GM18951 (cell line): Measurements from ENCODE around the gene HILPDA.

Experiments
- POLR2A ChIP-seq: IDR thresholded peaks from 4 replicates; pipeline ENCODE4 v1.6.1; 2011; ENCODE audit warnings: mild to moderate bottlenecking; ENCODE audit not compliant: insufficient read length, insufficient read depth; ENCODE audit errors: extremely low read depth
- in situ Hi-C: fragments of 300-500 bp; cut with MboI; formaldehyde crosslinking; loops from one replicate; pipeline ENCODE4 v1.12.0; 2022; ENCODE audit warnings: low sequenced_read_pairs, mixed read lengths, inconsistent platforms; ENCODE audit not compliant: unreplicated experiment

Gene HILPDA

DNA sequence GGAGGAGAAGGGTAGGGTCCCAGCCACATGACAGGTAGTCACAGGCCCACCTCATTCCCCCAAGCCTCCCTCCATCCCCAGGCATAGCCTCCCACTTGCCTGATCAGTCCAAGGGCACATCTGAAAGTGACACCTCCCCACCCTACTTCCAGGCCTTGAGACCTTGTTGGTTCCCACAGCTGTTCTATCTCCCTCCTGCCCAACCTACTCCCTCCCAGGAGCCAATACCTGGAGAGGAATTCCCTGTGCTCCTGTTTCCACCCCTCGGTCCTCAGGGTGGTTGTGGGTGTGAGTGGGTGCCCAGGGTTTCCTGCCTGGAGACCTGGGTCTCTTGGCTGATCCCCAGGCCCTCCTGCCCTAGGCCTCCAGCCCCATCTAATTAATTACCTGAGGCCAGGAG lies 34.3 kb upstream of the HILPDA start:
- in situ Hi-C loops, result no loop called here
- no peak for TF ChIP-seq POLR2A

DNA sequence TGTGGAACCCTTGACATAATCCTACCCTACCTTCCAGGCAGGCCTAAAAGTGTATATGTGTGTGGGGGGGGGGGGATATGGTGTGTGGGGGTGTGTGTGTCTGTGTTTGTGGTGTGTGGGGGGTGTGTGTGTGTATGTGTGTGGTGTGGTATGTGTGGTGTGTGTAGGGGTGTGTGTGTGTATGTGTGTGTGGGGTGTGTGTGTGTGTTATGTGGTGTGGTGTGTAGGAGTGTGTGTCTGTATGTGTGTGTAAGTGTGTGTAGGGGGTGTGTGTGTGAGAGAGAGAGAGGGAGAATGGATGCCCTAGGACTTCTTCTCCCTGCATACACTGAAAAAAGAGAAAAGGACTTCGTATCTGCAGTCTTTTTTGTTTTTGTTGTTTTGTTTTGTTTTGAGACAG lies 33.6 kb upstream of the HILPDA start:
- TF ChIP-seq POLR2A, result no peak
- in situ Hi-C loops, result no loop called here

DNA sequence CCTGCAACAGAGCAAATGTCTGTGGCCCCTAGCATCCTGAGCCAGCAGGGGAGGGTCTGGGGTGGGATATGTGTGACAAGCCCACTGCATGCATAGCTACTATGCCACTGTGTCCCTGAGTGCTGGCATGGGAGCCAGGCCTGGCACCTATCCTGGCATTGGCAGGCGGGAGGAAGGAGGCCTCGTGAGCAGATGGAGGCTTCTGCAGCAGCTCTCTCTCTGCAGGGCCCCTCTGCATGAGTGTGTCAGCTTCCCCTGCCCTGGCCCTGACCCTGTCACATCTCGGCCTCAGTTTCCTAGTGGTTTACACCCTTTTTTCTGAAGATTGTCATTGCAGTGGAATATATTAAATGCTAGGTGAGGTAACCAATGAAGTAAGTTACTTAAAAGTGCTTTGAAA lies 32.8 kb upstream of the HILPDA start:
- in situ Hi-C loops, result no loop called here
- no peak for TF ChIP-seq POLR2A

DNA sequence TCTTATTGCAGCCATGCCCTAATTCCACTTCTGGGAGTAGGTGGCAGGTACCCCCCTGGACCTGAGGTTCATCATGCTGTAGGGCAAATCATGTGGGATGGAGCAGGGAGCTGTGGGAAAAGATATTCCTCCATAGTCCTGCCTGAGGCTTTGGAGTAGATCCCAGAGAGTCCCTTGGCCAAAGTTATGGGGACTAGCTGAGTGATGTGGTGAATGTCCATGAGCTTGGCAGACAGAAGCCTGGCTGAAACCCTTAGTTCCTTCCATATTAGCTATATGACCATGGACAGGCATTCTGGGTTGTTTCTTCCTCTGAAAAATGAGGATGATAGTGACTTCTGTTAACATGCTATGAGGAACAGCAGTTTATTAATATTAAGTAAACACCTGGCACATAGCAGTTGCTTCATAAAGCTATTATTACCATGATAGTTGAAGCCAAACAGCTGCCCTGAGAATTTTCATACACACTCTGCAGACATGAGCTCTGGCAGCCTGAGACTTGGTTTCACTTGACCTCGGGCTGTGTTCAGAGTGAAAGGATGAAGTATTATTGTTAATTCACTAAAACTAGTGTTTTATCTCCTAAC lies 30.9 kb upstream of the HILPDA start:
- in situ Hi-C loops, result no loop called here
- no peak for TF ChIP-seq POLR2A

DNA sequence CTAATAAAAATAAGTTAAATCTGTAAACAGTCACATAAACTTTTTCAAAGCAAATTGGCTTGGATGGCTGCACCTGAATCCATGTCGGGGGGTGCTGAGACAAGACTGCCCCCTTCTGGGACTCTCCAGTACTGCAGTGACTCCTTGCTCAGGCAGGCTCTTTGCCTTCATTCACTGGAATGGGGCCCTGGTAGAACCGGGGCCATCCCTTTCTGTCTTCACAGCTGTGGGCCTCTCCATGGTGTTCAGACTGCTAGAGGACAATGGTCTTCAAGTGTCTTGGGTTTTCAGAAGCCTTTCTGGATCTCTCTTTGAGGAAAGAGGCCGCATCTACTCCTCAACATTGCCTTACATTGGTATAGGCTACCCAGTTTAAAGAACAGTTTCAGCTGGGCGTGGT lies 29.8 kb upstream of the HILPDA start:
- no peak for TF ChIP-seq POLR2A
- in situ Hi-C loops, result no loop called here

DNA sequence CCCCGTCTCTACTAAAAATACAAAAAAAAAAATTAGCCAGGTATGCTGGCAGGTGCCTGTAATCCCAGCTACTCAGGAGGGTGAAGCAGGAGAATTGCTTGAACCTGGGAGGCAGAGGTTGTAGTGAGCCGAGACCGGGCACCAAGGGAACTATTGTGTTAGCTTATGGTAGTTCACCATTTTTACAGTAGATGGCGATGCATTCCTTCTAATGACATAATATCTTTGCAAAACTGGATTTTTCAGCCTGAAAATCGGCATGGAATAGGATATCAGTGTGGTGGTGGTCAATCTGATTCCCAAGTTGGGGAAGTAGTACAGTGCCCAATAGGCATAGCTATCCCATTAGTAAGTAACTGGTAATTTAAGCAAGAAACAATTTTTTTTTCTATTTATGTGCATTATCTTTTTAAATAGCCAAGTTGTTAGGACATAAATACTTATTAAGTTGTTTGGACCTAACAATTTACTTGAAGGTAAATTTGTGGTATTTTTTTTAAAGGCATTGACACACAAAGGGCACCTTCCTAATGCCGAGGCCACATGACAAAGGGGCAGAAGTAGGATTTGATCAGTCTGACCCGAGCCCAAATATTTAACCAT lies 28.3 kb upstream of the HILPDA start:
- TF ChIP-seq POLR2A, result no peak
- in situ Hi-C loops, result no loop called here

DNA sequence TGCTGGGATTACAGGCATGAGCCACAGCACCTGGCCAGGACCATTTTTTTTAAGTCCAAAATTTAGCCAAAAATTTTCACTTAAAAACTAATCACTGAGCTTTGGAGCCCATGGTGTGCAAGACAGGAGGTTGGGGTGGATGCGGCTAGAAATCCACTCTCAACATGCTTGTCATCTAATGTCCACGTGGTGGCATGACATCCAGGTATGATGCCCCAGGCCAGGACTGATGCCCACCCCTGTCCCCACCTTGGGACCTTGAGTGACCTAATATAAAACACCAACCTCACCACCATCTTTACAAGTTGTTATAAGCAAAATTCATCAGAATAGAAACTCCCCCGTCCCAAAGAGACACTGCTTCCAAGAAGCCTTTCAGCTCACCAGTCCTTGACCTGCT lies 25.5 kb upstream of the HILPDA start:
- no peak for TF ChIP-seq POLR2A
- in situ Hi-C loops, result no loop called here

DNA sequence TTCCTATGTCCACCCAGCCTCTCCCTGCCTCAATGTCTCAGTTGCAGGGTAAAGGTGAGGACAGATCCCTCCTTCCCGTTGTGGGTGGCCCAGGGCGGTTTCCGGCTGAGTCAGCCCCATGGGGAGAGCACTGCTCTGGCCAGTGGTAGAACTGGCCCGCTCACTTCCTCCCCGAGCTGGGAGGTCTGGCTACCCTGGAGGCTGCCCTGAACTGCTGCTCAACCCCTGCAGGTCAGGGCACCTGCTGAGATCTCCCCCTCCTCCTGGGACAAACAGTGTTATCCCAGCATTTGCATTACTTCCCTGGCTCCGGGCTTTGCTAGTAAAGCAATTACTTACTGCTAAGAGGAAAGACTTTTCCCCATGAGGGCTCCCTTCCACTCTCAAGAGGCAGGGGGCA lies 24.5 kb upstream of the HILPDA start:
- in situ Hi-C loops, result no loop called here
- TF ChIP-seq POLR2A, result no peak

DNA sequence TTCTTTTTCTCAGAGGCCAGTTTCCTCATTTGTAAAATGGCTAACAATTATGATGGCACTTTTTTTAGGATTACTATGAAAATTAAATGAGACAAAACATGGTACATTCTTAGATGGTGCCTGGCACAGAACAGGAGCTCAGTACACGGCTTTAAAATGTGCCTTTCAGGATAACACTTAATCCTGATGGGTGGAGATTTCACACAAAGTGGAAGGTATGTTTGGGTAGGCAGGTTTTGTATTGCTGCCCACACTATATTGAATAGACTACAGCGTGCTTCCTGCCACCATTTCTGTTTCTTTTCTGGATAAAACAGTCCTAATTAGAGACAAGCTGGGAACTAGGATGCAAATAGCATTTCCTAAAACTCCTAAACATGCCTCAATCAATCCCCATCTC lies 23.9 kb upstream of the HILPDA start:
- no peak for TF ChIP-seq POLR2A
- in situ Hi-C loops, result no loop called here

DNA sequence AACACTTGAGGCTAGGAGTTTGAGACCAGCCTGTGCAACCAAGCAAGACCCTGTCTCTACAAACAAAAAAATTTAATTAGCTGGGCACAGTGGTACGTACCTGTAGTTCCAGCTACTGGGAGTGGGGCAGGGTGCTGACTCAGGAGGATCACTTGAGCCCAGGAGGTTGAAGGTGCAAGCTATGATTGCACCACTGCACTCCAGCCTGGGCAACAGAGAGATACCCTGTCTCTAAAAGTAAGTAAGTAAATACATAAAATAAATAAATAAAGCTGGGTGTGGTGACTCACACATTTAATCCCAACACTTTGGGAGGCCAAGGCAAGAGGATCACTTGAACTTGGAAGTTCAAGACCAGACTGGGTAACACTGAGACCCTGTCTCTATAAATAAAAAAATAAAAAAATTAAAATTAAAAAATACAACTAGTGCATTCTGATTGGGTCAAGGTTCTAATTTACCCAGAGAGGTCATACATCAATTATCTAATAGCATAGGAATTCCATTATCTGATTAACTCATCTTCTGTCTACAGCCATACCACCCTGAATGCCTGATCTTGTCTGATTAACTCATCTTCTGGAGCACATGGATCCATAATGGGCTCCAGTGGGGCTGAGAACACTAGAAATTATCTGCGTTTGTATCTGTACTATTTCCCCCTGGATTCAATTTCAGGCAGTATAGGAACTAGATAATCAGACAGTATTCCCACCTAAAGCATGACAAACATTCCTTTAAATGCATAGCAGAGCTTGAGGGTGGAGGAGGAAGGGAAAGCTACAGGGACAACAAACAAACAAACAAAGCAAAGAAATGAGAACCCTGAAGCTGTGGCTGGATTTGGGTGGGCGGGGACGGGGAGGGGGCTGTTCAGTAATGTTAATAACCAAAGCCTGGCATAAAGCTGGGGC lies 21.0 kb upstream of the HILPDA start:
- in situ Hi-C loops, result no loop called here
- TF ChIP-seq POLR2A, result no peak

DNA sequence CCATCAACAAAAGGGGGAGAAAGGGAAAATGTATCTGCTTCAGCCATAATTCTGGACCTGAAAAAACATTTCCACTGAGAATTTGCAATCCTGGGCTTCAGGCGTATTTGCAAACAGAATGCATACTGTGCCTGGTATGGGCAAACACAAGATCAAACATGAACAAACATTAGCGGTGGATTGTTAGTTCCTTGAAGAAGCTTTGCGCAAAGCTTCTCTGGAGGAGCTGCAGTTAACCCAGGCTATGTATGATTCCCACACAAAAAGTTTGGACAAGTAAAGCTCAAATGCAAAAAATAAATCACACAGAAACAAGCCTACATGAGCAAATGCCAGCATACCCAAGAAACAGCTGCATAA lies 20.4 kb upstream of the HILPDA start:
- TF ChIP-seq POLR2A, result no peak
- in situ Hi-C loops, result no loop called here

DNA sequence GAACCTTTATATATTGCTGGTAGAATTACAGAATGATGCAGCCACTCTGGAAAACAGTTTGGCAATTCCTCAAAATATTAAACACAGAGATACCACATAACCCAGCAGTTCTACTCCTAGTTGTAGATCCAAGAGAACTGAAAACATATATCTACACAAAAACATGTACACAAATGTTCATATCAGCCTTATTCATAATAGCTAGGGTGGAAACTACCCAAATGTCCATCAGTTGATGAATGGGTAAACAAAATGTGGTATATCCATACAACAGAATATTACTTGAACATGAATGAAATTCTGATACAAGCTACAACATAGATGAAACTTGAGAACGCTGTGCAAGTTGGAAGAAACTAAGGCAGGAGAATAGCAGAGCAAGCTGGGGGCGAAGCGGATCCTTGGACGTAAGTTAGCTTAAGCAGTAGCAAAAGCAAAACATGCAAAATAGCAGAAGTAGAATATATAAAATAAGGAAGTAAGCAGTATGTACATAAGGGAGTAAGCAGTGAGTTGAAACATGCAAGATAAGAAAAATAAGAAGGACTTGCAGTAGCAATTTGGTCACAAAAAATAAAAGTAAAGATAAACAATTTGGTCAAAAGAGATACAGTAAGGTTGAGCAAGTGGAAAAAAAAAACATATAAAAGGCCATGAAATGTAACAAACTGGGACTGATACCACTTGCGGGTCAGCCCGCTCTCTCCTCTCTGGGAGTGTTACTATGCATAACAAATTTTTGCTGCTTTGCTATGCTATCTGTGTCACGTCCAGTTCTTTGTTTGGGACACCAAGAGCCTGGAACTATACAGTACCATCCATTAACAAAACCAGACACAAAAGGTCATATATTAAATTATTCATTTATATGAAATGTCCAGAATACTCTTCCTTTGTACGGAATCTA lies 18.0 kb upstream of the HILPDA start:
- no peak for TF ChIP-seq POLR2A
- in situ Hi-C loops, result no loop called here

DNA sequence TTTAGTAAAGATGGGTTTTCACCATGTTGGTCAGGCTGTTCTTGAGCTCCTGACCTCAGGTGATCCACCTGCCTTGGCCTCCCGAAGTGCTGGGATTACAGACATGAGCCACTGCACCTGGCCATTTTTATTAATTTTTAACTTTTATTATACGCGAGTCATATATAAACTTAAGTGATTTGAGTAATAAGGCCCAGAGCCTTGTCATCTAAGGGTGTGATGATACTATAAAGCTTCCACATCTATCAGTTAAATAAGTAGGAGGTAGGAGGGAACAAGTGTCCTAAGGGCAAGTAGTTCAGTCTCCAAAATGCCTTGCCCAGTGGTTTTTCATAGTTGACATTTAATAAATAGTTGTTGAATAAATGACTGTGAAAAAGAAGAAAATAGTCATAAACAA lies 13.3 kb upstream of the HILPDA start:
- in situ Hi-C loops, result no loop called here
- TF ChIP-seq POLR2A, result no peak
